Activated naive CD4-positive, alpha-beta T cell treated with anti-CD3 and anti-CD28 coated beads, Interleukin-2, amount 10 ng/mL, durations not matched to agents 7 days and 5 days (primary cell): ENCODE results near the gene PPP1CB.

ENCODE experiments used
- CTCF ChIA-PET: fragments of 350-600 bp; sonication (Branson Sonifier 250); formaldehyde crosslinking; loops from one replicate; lab custom pipeline; 2021; ENCODE audit warnings: antibody characterized with exemption; lab: Charles Lee
- DNase-seq: peaks from one replicate; pipeline ENCODE4 v3.0.0-alpha.2; 2020
- H3K27ac Mint-ChIP-seq: one replicate; pipeline ENCODE4 v1.8.0; 2021; ENCODE audit warnings: mild to moderate bottlenecking, moderate library complexity, mixed read lengths
- H3K27me3 Mint-ChIP-seq: one replicate; pipeline ENCODE4 v1.8.0; 2021; ENCODE audit warnings: mild to moderate bottlenecking, mixed read lengths
- H3K36me3 Mint-ChIP-seq: one replicate; pipeline ENCODE4 v1.8.0; 2021; ENCODE audit warnings: mixed read lengths
- H3K4me1 Mint-ChIP-seq: one replicate; pipeline ENCODE4 v1.8.0; 2021; ENCODE audit warnings: mixed read lengths
- H3K4me3 Mint-ChIP-seq: one replicate; pipeline ENCODE4 v1.8.0; 2021; ENCODE audit warnings: mild to moderate bottlenecking, moderate library complexity, mixed read lengths
- H3K9me3 Mint-ChIP-seq: one replicate; pipeline ENCODE4 v1.8.0; 2021; ENCODE audit warnings: mixed read lengths

Gene PPP1CB

DNA sequence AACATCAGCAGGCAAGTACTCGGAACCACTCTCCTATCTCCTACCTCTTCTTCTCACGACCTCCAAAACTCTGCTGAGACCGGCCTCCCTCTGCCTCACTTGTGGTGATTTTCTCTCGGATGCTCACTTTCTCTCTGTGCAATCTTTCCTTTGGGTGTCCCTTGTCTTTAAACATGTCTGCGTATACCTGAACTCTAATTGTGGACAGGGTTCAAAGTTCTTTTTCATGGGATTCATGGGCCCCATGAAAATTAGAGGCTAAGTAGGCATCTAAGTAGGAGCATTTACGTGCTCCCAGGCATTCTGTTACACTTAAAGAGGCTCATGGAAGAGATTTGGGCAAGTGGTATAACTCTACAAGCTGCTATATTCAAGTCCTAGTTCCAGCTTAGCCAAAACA, 2.1 kb upstream of the PPP1CB start:
- no peak for DNase-seq
- CTCF ChIA-PET, result interaction anchor here (0.8 to 9.3 kb wide), 2 partner anchors 129 to 155 kb away, joined by 3 to 108 read pairs; no protein-coding TSS in a partner anchor
- Mint-ChIP-seq H3K9me3 (no peaks in the 10 kb centered on the region), H3K4me1 (peaks cover 42% of the 10 kb centered on the region), H3K36me3 (peaks cover 11% of the 10 kb centered on the region), H3K4me3 (peak overlapping the region; percentile 87), H3K27me3 (peaks cover 14% of the 10 kb centered on the region), H3K27ac (peak overlapping the region; percentile 97)

DNA sequence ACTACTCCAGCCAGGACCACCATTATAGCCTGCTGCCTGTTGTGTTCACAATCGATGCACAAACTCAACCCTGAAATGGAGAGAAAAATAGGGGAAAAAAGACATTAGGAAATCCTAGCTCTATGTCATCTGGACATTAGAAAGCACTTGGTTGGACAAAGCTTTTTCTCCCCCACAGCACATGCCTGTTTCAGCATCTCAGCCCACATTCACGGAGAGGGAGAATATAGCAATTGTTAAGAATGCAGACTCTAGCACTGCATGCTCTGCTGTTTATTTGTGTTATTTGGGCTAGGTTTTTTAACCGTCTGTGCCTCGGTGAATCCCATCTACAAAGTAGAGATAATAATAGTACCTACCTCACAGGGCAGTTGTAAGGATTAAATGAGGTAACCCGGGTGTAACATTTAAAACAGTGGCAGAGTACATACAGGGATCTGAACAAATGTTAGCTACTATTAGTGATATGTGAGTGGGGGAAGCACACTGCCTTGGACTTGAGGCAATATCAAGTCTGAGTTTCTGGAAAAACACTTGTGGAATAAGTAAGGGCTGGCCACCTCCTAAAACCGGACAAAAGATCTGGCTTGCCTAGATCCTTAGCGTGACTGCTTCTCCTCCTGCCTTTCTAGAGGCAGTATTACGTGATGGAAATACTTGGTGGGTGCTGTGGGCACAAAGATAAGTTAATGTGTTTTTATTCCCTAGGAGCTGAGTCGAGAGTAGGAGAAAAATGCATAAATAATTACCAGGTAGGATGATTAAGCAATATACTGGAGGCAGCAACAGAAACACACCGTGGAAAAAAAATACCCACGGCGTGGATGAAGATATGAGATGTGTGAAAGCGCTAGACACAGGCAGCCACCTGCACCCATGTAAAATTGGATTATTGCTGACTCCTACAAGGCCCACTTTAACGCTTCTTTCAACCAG, 1.0 kb upstream of the PPP1CB start:
- Mint-ChIP-seq H3K4me1 (peaks cover 52% of the 10 kb centered on the region), H3K27ac (peak overlapping the region; percentile 97), H3K27me3 (peaks cover 4% of the 10 kb centered on the region), H3K4me3 (peak overlapping the region; percentile 87), H3K9me3 (no peaks in the 10 kb centered on the region), H3K36me3 (peaks cover 18% of the 10 kb centered on the region)
- peak; percentile 43 for DNase-seq
- CTCF ChIA-PET, result interaction anchor here (1.1 to 9.3 kb wide), 4 partner anchors 134 to 164 kb away, joined by 3 to 108 read pairs (median 10); no protein-coding TSS in a partner anchor

DNA sequence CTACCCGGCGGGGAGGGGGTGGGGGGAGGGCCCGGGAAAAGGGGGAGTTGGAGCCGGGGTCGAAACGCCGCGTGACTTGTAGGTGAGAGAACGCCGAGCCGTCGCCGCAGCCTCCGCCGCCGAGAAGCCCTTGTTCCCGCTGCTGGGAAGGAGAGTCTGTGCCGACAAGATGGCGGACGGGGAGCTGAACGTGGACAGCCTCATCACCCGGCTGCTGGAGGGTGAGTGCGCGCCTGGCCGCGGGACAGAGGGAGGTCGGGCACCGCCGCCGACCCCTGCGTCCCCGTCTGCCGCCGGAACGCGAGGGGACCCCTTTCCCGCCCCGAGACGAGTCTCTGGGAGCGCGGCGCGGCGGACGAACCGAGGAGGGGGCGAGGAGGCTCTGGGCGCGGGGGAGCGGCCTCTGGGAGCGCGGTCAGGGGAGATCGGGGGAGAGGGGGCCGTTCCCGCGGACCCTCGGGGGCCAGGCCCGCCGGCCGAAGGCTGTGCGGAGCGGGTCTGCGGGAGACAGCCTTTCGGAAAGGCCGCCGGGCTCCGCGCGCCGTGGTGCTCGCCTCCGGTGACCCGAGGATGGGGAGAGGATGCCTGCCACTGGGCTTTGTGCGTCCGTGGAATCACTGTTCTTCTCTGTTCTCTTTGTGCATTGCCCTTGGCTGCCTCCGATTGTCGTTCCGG, 463 bp downstream of the PPP1CB start:
- peak; percentile 56 for DNase-seq
- Mint-ChIP-seq H3K36me3 (peaks cover 25% of the 10 kb centered on the region), H3K27ac (peak overlapping the region; percentile 97), H3K9me3 (no peaks in the 10 kb centered on the region), H3K4me3 (peak overlapping the region; percentile 87), H3K27me3 (peaks cover 3% of the 10 kb centered on the region), H3K4me1 (peaks cover 64% of the 10 kb centered on the region)
- CTCF ChIA-PET, result interaction anchor here (0.9 to 9.3 kb wide), 5 partner anchors 136 to 187 kb away, joined by 3 to 108 read pairs (median 4); no protein-coding TSS in a partner anchor

DNA sequence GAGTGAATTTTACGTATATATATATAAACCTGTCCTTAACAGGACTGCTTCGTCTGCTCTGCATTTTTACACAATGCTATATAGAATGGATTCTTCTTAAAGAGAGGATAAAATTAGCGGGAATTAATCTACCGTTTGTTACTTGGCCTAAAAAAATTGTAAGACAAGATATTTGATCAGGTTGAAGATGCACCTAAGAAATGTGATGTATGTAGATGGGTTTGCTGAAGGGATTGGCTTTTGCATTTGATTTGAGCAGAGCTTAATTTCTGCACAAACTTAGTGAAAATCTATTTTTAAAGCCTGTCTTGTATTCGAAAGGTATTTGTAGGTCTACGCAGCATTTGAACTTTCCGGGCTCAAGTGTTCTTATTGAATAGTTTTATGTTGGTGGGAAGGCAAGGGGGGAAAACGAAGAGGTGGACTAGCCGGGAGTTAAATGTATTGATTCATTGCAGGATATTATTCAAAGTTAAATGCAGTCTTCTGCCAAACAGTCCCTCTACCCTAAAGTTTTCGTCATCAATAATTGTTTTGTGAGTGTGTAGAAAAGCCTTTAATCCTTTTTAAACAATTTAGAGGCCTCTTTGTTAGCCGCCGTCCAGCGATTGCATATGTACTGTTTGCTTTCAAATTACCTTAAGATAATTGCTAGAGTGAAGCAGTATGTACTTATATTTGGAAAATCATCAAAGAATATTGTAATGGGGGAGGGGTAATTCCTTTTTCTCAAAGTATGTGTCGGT, 1.2 kb downstream of the PPP1CB start:
- no peaks in the 10 kb centered on the region for H3K9me3 Mint-ChIP-seq
- peaks cover 30% of the 10 kb centered on the region for H3K36me3 Mint-ChIP-seq
- H3K4me3 Mint-ChIP-seq, result peak overlapping the region; percentile 87
- DNase-seq, result no peak
- peaks cover 3% of the 10 kb centered on the region for H3K27me3 Mint-ChIP-seq
- peaks cover 66% of the 10 kb centered on the region for H3K4me1 Mint-ChIP-seq
- CTCF ChIA-PET, result interaction anchor here (1.0 to 9.3 kb wide), 5 partner anchors 136 to 186 kb away, joined by 3 to 108 read pairs (median 5); no protein-coding TSS in a partner anchor
- peak overlapping the region; percentile 97 for H3K27ac Mint-ChIP-seq

DNA sequence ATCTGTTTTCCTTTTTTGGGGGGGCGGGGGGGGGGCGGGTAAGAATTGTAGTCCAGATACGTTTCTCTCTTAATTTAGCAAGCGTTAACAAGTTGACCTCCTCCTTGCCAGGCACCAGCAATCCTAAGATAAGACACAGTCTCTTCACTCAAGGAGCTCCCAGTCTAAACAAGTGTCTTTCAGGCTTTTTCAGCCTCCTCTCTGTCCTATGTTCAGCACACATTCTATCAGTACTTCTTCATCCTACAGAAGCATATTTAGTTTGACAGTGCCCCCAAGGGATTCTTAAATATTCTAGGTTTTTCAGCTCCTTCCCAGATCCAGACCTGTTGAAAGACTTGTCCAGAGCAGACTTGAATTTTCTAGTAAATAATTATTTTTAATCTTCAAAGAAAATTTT, 2.7 kb downstream of the PPP1CB start:
- no peak for DNase-seq
- Mint-ChIP-seq H3K27me3 (peaks cover 3% of the 10 kb centered on the region), H3K4me3 (peak overlapping the region; percentile 22), H3K27ac (no peak overlapping the region), H3K9me3 (no peaks in the 10 kb centered on the region), H3K36me3 (peaks cover 33% of the 10 kb centered on the region), H3K4me1 (peaks cover 61% of the 10 kb centered on the region)
- CTCF ChIA-PET, result interaction anchor here (1.0 to 9.3 kb wide), 5 partner anchors 13 to 187 kb away, joined by 3 to 108 read pairs (median 3); no protein-coding TSS in a partner anchor

DNA sequence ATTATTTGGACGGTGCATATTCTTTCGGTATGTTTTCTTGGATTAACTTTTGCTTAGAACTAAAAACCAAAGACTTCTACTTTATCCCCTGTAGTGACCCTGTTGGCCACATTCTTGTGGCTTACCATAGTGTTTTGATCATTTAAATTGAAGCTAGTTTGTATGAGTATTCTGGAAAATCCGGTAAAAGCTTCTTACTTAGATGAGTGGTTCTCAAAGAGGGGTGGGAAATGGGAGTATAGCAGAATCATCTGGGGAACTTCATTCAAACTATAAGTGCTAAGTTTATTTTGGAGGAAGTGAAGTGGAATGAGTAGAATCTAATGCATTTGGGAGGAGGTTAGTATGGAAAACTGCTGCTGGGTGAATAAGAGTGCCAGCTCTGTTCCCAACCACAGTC, 3.8 kb downstream of the PPP1CB start:
- Mint-ChIP-seq H3K4me3 (no peak overlapping the region), H3K27ac (no peak overlapping the region), H3K27me3 (peaks cover 3% of the 10 kb centered on the region), H3K36me3 (peaks cover 36% of the 10 kb centered on the region), H3K9me3 (no peaks in the 10 kb centered on the region), H3K4me1 (peaks cover 50% of the 10 kb centered on the region)
- CTCF ChIA-PET, result interaction anchor here (0.5 to 9.3 kb wide), 6 partner anchors 28 to 241 kb away, joined by 3 to 108 read pairs (median 4); no protein-coding TSS in a partner anchor
- DNase-seq, result no peak

DNA sequence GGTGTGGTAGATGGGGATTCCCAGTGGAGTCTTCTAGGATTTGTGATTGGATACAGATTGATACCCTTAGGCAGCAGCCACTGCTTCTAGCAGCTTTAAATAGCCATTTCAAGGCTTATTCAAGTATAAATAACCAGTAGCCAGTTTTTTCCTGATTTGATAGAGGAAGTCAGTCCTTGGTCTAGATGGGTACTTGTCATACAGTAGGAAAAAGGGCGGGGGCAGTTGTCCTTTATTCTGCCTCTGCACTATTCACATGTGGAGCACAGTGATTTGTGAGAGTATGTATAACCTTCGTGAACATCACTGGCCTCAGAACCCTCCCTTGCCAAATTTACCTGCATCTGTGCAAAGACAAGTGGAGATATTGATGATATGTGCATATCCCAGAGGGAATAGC, 6.8 kb downstream of the PPP1CB start:
- Mint-ChIP-seq H3K9me3 (no peaks in the 10 kb centered on the region), H3K4me3 (no peak overlapping the region), H3K27me3 (no peaks in the 10 kb centered on the region), H3K27ac (no peak overlapping the region), H3K36me3 (peaks cover 44% of the 10 kb centered on the region), H3K4me1 (peaks cover 47% of the 10 kb centered on the region)
- DNase-seq, result no peak
- CTCF ChIA-PET, result interaction anchor here (9.3 kb wide), 1 partner anchor 164 kb away, joined by 108 read pairs; no protein-coding TSS in a partner anchor

DNA sequence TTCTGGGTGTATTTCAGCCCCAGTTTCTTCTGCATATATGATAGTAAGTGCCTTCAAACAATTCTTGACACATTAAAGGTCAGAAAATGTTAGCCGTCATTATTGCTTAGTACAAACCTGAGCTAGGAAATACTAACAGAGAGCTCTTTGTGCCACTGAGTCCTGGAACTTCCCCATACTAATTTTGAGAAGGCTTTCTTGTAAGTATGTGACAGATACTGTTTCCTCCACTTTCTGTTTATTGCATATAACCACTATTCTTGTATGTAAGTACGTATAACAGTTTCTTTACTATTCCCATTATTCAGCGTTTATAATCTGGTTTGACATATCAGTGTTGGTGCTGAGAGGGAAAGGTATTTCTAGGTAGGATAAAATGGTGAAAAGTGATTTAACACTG, 9.8 kb downstream of the PPP1CB start:
- Mint-ChIP-seq H3K27me3 (no peaks in the 10 kb centered on the region), H3K4me1 (peaks cover 34% of the 10 kb centered on the region), H3K27ac (no peak overlapping the region), H3K36me3 (peaks cover 42% of the 10 kb centered on the region), H3K9me3 (no peaks in the 10 kb centered on the region), H3K4me3 (no peak overlapping the region)
- CTCF ChIA-PET, result interaction anchor here (0.8 to 1.3 kb wide), 2 partner anchors 36 to 167 kb away, joined by 4 to 6 read pairs; no protein-coding TSS in a partner anchor
- DNase-seq, result no peak

DNA sequence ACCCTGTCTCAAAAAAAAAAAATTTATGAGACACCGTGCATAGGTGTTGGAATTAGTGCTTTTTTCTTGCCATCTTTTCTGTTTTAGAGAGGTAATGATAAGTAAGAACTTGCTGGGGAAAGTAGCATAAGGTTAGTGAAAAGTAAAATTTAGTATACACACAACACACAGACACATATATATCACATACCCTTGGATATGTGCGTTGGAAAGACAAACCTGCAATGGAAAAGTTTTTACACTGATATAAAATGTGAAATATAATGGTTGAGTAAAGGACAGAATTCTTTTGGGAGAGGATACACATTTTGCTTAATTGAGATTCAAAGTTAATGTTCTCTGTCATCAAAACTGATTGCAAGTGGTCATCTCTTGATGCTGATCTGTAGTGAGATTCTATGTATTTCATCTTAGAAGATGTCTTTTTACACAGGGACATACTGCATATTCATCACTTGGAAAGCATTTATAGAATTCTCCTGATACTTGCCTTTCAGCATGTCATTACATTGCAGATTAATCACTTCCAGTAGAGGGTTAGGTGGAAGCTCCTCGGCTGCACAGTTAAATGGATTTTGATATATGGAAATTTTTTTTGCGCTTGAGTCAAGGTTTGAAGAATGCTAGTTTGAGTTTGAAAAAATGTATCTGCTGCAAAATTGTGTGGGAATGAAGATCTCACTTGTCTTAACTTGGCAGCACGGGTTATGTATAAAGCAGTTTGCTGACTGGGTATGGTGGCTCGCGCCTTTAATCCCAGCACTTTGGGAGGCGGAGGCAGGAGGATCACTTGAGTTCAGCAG, 13.5 kb downstream of the PPP1CB start:
- Mint-ChIP-seq H3K9me3 (no peaks in the 10 kb centered on the region), H3K36me3 (peaks cover 37% of the 10 kb centered on the region), H3K27ac (no peak overlapping the region), H3K4me3 (no peak overlapping the region), H3K4me1 (peaks cover 26% of the 10 kb centered on the region), H3K27me3 (no peaks in the 10 kb centered on the region)
- CTCF ChIA-PET, result interaction anchor here (2.1 kb wide), 1 partner anchor 171 kb away, joined by 5 read pairs; no protein-coding TSS in a partner anchor
- no peak for DNase-seq

DNA sequence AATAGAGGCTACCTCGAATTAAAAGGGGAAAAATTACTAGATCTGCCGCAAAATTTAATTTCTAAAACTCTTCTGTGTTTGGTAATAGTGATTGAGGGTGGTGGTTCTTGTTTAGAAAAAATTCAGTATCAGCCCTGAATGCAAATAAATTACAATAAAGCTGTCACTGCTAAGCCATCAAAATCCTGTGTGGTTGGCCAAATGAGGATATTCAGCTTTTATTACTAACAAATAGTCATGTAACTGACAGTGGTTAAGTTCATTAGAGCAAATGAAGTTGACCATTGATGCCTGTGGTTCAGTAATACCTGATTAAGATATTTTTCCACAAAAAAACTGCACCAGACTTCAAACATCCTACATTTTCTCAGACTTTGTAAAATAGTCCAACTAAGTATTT, 14.4 kb downstream of the PPP1CB start:
- CTCF ChIA-PET, result interaction anchor here (2.1 kb wide), 1 partner anchor 172 kb away, joined by 5 read pairs; no protein-coding TSS in a partner anchor
- no peaks in the 10 kb centered on the region for H3K9me3 Mint-ChIP-seq
- H3K4me3 Mint-ChIP-seq, result no peak overlapping the region
- H3K27me3 Mint-ChIP-seq, result no peaks in the 10 kb centered on the region
- DNase-seq, result no peak
- no peak overlapping the region for H3K27ac Mint-ChIP-seq
- peaks cover 35% of the 10 kb centered on the region for H3K36me3 Mint-ChIP-seq
- peaks cover 29% of the 10 kb centered on the region for H3K4me1 Mint-ChIP-seq

DNA sequence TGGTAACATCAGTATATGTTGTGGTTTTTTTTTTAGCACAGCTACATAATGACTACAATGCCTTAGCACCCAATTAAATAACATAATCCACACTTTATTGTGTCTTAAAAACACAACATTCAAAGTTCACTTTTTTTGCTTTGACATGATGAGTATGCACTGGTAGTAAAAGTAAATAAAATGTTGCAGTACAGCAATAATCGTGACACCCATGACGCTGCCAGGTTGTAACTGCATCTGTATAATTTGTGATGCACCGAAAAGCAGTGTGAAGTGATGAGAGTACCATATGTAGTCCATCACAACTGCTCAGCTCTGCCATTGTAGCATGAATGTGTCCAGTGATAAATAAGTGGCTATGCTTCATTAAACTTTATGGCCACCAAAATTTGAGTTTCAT, 15.7 kb downstream of the PPP1CB start:
- Mint-ChIP-seq H3K36me3 (peaks cover 28% of the 10 kb centered on the region), H3K27me3 (no peaks in the 10 kb centered on the region), H3K4me1 (peaks cover 31% of the 10 kb centered on the region), H3K9me3 (no peaks in the 10 kb centered on the region), H3K27ac (no peak overlapping the region), H3K4me3 (no peak overlapping the region)
- CTCF ChIA-PET, result interaction anchor here (1.1 kb wide), 1 partner anchor 13 kb away, joined by 3 read pairs; no protein-coding TSS in a partner anchor
- no peak for DNase-seq

DNA sequence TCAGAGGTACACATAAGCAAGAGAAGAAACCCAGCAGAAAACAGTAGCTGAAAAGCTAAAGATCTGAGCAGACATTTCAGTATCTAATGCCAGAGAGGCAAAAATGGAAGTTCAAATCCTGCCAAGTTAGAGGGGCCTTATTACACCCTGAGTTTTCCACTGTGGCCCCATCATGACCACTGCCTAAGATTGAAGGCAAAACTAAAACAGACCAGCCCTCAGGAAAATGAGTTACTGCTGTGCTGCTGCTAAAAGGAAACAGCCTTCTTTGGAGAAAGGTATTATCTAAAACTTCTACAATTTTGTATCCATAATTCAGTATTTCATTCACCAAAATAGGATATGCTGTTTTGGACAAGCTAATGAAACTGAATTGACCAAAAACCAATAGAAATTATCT, 16.8 kb downstream of the PPP1CB start:
- H3K27ac Mint-ChIP-seq, result no peak overlapping the region
- DNase-seq, result no peak
- no peaks in the 10 kb centered on the region for H3K27me3 Mint-ChIP-seq
- H3K36me3 Mint-ChIP-seq, result peaks cover 21% of the 10 kb centered on the region
- CTCF ChIA-PET, result no interaction called here
- no peaks in the 10 kb centered on the region for H3K9me3 Mint-ChIP-seq
- peaks cover 32% of the 10 kb centered on the region for H3K4me1 Mint-ChIP-seq
- no peak overlapping the region for H3K4me3 Mint-ChIP-seq

DNA sequence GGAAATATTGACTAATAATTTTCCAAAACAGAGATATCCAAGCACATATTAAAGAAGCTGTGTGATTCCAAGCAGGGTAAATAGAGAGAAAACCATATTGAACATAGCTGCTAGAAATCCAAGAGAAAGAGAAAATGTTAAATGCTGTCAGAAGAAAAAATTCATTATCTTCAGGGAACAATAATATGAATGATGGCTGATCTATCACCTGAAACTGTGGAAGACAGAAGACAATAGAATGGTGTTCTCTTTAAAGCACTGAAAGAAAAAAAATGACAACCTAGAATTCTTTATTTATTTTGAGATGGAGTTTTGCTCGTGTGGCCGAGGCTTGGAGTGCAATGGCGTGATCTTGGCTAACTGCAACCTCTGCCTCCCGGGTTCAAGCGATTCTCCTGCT, 17.3 kb downstream of the PPP1CB start:
- Mint-ChIP-seq H3K27ac (no peak overlapping the region), H3K9me3 (no peaks in the 10 kb centered on the region), H3K4me1 (peaks cover 34% of the 10 kb centered on the region), H3K27me3 (no peaks in the 10 kb centered on the region), H3K4me3 (no peak overlapping the region), H3K36me3 (peaks cover 19% of the 10 kb centered on the region)
- no peak for DNase-seq
- CTCF ChIA-PET, result no interaction called here
